GM18526 (cell line): ENCODE results near the gene IGFBP3.

Experiments
- POLR2A ChIP-seq: IDR thresholded peaks from 3 replicates; pipeline ENCODE4 v1.6.1; 2011; ENCODE audit not compliant: insufficient read length; ENCODE audit errors: extremely low read depth

The IGFBP3 gene, protein sequence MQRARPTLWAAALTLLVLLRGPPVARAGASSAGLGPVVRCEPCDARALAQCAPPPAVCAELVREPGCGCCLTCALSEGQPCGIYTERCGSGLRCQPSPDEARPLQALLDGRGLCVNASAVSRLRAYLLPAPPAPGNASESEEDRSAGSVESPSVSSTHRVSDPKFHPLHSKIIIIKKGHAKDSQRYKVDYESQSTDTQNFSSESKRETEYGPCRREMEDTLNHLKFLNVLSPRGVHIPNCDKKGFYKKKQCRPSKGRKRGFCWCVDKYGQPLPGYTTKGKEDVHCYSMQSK

DNA sequence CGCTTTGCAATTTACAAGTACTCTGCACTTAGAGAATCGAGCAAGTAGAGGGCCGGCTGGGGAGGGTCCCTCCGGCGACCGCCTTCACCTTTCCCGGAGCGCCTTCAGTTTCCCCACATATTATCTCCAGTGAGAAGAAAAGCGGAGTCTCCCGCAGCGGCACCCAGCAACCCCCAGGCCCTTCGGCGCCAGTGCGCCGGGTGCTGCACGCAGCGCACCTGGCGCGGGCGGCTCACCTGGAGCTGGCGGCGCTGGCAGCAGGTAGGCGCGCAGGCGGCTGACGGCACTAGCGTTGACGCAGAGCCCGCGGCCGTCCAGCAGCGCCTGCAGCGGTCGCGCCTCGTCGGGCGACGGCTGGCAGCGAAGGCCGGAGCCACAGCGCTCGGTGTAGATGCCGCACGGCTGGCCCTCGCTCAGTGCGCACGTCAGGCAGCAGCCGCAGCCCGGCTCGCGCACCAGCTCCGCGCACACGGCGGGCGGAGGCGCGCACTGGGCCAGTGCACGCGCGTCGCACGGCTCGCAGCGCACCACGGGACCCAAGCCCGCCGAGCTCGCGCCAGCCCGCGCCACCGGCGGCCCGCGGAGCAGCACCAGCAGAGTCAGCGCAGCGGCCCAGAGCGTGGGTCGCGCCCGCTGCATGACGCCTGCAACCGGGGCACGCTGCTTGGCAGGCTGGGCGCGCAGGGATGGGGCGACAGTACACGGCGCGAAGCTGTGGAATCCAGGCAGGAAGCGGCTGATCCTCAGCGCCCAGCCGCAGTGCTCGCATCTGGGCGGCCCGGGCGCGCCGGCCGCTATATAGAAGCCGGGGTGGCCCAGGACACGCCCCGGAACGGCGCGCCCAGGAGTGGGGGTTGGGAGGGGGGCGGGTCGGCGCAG, at the start of gene IGFBP3:
Gene IGFBP3 (minus strand): TSS at position 771 of the 879 bp plus-strand sequence. CDS start 132 bp downstream, at position 639.
- TF ChIP-seq POLR2A, result no peak

GRCh38 chr7:45970454-45970853, 49.4 kb upstream of the IGFBP3 start:
- no peak for TF ChIP-seq POLR2A

- TF ChIP-seq POLR2A, result no peak
Measured at GRCh38 chr7:45969940-45970339, 48.9 kb upstream of the IGFBP3 start.

DNA sequence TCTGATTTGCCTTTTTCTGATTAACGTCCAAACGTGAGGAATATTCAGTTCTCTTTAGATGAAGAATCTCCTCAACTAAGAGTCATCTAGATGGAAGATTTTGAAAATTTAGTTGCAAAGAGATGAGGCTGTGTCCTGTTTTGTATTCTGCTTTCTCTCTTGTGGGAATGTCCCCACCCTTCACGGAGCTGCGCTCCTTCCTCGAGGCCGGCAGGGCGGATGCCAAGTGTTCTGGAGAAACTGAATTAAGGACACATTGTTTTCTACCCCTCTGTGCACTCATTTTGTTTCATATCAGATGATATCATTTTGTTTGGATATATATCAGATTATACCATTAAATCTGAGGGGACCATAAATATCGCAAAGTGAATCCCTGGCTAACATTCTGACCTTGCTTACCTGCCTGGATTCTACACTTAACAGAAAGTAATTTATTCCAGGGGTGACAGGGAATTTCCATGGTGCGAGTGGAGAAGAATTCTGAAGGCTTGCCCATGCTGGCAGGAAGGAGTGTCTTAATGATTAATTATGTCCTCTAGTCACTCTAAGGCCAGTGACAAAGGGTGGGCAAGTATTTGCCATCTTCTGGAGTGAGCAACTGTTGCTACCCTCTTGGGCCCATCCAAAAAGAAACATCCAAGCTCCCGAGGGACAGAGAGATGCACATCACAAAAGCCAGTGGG, 47.9 kb upstream of the IGFBP3 start:
- TF ChIP-seq POLR2A, result no peak

DNA sequence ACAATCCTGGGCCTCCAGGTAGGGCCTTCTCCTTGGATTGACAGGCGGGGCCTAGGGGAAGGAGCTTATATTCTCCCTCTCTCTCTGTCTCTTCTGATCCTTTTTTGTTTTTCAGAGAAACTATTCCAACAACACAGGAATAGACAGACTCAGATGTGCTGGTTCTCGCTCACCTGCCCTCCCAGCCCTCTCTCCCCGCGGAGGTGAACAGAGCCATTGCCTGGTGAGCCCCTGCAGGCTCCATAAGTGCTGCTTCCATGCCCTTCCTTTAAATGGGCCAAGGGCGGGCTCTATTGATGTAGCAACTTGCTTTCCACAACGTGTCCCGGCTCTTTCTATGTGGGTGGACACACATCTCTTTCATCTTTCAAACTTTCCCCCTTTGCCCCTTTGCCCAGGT, 47.2 kb upstream of the IGFBP3 start:
- TF ChIP-seq POLR2A, result no peak

- no peak for TF ChIP-seq POLR2A
Measured at GRCh38 chr7:45967591-45968157, 46.6 kb upstream of the IGFBP3 start.

DNA sequence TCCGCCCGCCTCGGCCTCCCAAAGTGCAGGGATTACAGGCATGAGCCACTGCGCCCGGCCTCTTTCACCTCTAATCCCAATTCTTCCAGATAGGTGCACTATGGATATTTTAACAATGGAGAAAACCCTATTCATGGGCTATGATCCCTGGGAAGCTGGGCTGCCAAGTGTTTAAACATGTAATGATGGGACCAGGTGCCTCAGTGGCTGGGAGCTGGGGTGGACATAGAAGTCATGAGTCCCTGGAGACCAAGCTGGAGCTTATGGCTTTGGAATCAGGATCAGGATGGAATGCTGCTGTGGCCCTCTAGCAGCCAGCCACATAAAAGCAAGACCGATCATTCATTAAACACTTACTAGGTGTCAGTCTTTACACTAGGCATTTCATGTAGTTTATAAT, 41.8 kb upstream of the IGFBP3 start:
- TF ChIP-seq POLR2A, result no peak

- TF ChIP-seq POLR2A, result no peak
Measured at GRCh38 chr7:45957721-45958120, 36.6 kb upstream of the IGFBP3 start.

DNA sequence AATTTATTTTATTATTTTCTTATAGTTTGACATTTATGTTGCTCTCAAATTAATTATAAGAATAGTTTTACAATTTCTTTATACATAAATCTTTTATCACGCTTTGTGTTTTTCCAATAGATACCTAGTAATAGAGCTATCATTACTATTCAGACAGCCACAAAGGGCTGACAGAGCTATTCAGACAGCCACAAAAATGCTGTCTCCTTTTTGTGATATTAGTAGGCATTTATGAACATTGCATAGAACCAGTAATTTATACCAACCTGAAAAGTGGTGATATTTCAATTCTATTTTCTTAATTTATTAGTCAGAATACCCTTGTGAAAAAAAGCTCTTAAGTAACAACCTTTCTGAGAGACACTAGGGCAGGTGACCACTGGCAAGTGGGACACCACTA, 34.2 kb upstream of the IGFBP3 start:
- no peak for TF ChIP-seq POLR2A

- no peak for TF ChIP-seq POLR2A
Measured at GRCh38 chr7:45944058-45944457, 23.0 kb upstream of the IGFBP3 start.

GRCh38 chr7:45940939-45941338, 19.9 kb upstream of the IGFBP3 start:
- TF ChIP-seq POLR2A, result no peak

DNA sequence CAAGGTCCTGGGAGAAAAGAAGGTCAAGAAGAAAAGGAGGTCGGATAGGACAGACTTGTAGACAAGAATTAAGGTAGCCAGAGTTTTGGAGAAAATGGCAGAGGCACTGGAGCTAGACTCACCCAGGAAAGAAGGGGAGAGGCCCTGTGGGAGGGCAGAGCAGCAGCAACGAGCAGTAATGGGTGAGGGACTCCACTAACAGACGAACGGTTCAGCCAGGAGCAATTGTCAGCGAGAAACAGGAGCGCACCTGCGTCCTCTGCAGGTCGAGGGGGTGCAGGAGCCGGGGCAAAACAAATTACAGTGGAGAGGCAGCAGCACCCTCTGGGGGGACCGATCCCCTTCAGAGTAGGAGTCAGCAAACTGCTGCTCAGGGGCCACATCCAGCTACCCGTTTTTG, 18.5 kb upstream of the IGFBP3 start:
- no peak for TF ChIP-seq POLR2A

- no peak for TF ChIP-seq POLR2A
Measured at GRCh38 chr7:45938626-45939302, 17.7 kb upstream of the IGFBP3 start.

DNA sequence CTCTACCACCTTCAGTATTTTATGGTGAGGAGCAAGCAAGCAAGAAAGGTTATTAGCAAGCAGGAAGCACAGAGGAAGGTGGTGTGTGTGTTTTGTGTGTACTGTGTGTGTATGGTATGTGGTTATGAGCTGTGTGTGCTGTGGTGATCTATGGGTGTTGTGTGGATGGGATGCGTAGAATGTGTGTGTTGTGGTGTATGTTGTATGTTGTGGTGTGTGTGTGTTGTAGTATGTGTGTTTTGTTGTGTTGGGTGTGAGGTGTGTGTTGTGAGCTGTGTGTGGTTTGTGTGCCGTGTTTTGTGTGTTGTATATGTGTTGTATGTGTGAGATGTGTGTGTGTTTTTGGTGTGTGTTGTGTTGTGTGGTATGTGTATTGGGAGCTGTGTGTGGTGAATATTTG, 16.8 kb upstream of the IGFBP3 start:
- TF ChIP-seq POLR2A, result no peak

- no peak for TF ChIP-seq POLR2A
Measured at GRCh38 chr7:45937301-45937700, 16.2 kb upstream of the IGFBP3 start.
